OCI-LY3 (cell line): ENCODE measurements around the gene CASP10.

Experiments
- EZH2phosphoT487 ChIP-seq: fragments of 200-600 bp; shearing (Covaris generic); IDR thresholded peaks from 2 replicates; pipeline ENCODE4 v1.6.1; 2018; ENCODE audit warnings: antibody characterized with exemption, mixed run types, low read depth
- TF ChIP-seq, protein P1 (sequence below): fragments of 200-600, 300-600 bp; sonication (generic); IDR thresholded peaks from 2 replicates; pipeline ENCODE4 v1.5.1; 2014; ENCODE audit warnings: antibody characterized with exemption, low read length, low read depth

GRCh38 chr2:201180010-201180409 is 2.9 kb upstream of the CASP10 start:
- TF ChIP-seq, protein P1, sequence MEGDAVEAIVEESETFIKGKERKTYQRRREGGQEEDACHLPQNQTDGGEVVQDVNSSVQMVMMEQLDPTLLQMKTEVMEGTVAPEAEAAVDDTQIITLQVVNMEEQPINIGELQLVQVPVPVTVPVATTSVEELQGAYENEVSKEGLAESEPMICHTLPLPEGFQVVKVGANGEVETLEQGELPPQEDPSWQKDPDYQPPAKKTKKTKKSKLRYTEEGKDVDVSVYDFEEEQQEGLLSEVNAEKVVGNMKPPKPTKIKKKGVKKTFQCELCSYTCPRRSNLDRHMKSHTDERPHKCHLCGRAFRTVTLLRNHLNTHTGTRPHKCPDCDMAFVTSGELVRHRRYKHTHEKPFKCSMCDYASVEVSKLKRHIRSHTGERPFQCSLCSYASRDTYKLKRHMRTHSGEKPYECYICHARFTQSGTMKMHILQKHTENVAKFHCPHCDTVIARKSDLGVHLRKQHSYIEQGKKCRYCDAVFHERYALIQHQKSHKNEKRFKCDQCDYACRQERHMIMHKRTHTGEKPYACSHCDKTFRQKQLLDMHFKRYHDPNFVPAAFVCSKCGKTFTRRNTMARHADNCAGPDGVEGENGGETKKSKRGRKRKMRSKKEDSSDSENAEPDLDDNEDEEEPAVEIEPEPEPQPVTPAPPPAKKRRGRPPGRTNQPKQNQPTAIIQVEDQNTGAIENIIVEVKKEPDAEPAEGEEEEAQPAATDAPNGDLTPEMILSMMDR: no peak
- TF ChIP-seq EZH2phosphoT487: no peak
